Muscle of leg (tissue), 11 donors: ENCODE measurements around the gene GALNT9. TPM values are rescaled to one million over a fixed set of nuclear protein-coding genes. Genes with fewer than 3 reads are reported as not detected.

ENCODE experiments used
- DNase-seq: peaks from one replicate; pipeline ENCODE4 v3.0.0; 2013
- H3K27ac ChIP-seq: one replicate; pipeline ENCODE4 v1.5.1; 2013; ENCODE audit warnings: mild to moderate bottlenecking, low read length, control low read depth
- H3K27me3 ChIP-seq: one replicate; pipeline ENCODE4 v1.6.1; 2013; ENCODE audit warnings: low read length; ENCODE audit not compliant: control insufficient read depth, insufficient read depth
- H3K36me3 ChIP-seq: one replicate; pipeline ENCODE4 v1.6.1; 2013; ENCODE audit warnings: low read length; ENCODE audit not compliant: control insufficient read depth, insufficient read depth
- H3K4me1 ChIP-seq: one replicate; pipeline ENCODE4 v1.6.1; 2013; ENCODE audit warnings: low read length; ENCODE audit not compliant: control insufficient read depth, insufficient read depth
- H3K4me3 ChIP-seq: one replicate; pipeline ENCODE4 v1.5.1; 2013; ENCODE audit warnings: low read length, control low read depth
- H3K9me3 ChIP-seq: replicated peaks from 2 replicates; pipeline ENCODE4 v1.6.1; 2013; ENCODE audit warnings: low read depth, low read length; ENCODE audit not compliant: control insufficient read depth
- WGBS: methylation state at CpG from one replicate; pipeline ENCODE4 v1.1.5; 2013; ENCODE audit warnings: missing lambda C conversion rate; ENCODE audit not compliant: insufficient coverage; 5-methylcytosine and 5-hydroxymethylcytosine counted together
- polyA plus RNA-seq, 8 donors: library from polyadenylated mRNA; unstranded; fragments of 120-200 nt; gene quantifications; one replicate each; pipeline versions ENCODE4 v1.2.1 to v1.2.3, GENCODE V29; 2013; ENCODE audit warnings: inconsistent platforms in 1 of 8, low replicate concordance in 1 of 8; ENCODE audit not compliant: insufficient read length in 8 of 8, insufficient read depth in 1 of 8
- total RNA-seq: library from RNA; stranded (reverse); fragments of 120-200 nt; gene quantifications from one replicate; pipeline ENCODE4 v1.2.4, GENCODE V29; 2013

Gene GALNT9
- total and polyA plus RNA-seq, 9 donors, result 0.91 to 3.0 (median 2.0) TPM

DNA sequence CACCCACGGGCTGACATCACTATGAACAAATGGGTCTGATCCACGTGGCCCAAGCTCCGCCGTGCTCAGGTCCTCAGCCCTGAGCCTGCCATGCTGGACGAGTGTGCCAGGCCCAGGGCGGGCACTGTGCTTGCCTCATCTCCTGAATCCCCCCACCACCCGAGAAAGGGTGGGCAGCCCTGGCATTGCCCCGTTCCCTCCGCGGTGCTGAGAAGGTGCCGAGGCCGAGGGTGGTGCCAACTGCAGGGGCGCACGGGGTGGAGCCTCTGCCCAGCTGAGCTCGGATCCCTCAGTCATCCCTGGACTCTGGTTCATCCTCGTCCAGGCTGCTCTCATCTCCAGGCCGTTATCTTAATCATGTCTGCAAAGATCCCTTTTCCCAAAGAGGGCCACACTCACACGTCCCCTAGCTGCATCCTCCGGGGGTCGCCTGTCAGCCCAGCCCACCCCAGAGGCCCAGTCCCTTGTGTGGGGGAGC is 124.6 kb downstream of the GALNT9 start:
- H3K27ac ChIP-seq, result no peak overlapping the region
- peaks cover 16% of the 10 kb centered on the region for H3K4me1 ChIP-seq
- 43% methylated on average over 19 of the region's 20 CpGs for WGBS
- peaks cover 5% of the 10 kb centered on the region for H3K9me3 ChIP-seq
- no peak overlapping the region for H3K4me3 ChIP-seq
- H3K27me3 ChIP-seq, result peaks cover 58% of the 10 kb centered on the region
- H3K36me3 ChIP-seq, result no peaks in the 10 kb centered on the region
- no peak for DNase-seq

DNA sequence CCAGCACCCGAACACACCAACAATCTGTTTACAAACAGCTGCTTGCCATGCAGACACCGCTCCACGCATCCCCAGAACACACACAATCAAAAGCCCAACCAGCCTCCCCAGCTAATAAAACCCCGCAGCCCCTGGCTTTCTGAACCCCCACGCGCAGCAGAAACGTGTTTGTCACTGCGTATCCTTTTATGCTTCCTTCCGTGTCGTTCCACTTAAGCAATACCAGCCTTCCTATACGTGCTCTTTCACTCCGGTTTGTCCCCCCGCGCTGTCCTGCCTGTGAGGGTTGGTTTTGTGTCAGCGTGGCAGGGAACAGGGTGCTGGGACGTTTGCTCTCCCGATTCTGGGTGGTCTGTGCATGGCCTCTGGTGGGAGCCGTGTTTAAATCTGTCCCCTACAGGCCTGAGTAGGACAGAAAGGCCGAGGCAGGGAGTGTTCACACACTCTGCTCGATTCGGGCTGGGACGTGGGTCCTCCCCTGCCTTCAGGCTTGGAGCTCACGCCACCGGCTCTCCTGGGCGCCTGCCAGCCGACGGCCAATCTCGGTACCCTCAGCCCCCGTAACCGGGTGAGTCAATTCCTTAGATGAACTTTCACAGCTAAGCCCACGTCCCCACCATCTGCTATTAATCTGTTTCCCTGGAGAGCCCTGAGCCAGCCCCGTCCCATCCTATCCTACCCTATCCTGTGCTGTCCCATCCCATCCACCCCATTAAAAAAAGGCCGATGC is 125.2 kb downstream of the GALNT9 start:
- 19% methylated on average over 23 of the region's 33 CpGs for WGBS
- H3K27ac ChIP-seq, result no peak overlapping the region
- no peak overlapping the region for H3K4me3 ChIP-seq
- H3K9me3 ChIP-seq, result peaks cover 5% of the 10 kb centered on the region
- DNase-seq, result no peak
- no peaks in the 10 kb centered on the region for H3K36me3 ChIP-seq
- H3K4me1 ChIP-seq, result peaks cover 16% of the 10 kb centered on the region
- peaks cover 59% of the 10 kb centered on the region for H3K27me3 ChIP-seq

DNA sequence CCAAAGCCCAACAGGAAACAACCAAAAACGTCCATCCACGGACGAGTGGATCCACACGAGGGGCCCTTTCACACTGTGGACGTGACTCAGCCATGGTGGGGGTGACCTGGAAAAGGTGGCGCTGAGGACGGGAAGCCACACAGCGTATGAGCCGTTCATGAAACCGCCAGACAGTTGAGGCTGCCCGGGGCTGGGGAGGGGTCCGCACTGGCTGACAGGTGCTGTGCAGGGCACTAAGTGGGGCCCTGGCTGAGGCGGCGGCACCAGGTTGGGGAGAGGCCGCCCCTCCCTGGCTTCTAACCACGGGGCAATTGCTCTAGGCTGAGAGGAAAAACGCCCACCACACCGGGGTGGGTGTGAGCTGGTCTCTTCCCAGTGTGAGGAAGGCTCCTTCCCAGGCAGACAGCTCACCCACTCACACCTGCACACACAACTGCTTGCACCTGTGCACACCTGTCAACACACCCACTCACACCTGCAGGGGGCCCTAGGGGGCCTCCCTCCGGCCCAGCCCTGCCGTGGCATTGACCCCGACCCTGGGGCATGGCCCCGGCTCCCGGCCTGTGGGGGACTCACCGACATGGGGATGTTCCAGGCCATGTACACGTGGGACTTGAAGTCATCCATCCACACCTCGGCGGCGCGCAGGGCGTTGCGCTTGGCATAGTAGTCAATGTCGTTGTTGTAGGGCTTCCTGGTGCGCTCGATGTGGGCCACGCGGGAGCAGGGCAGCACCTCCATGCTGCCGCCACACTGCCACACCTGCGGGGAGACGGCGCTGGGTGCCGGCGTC is 126.3 kb downstream of the GALNT9 start:
- DNase-seq, result no peak
- 79% methylated on average over 37 of the region's 42 CpGs for WGBS
- H3K27me3 ChIP-seq, result peaks cover 57% of the 10 kb centered on the region
- no peaks in the 10 kb centered on the region for H3K9me3 ChIP-seq
- H3K4me1 ChIP-seq, result peaks cover 22% of the 10 kb centered on the region
- no peak overlapping the region for H3K27ac ChIP-seq
- H3K36me3 ChIP-seq, result no peaks in the 10 kb centered on the region
- no peak overlapping the region for H3K4me3 ChIP-seq

DNA sequence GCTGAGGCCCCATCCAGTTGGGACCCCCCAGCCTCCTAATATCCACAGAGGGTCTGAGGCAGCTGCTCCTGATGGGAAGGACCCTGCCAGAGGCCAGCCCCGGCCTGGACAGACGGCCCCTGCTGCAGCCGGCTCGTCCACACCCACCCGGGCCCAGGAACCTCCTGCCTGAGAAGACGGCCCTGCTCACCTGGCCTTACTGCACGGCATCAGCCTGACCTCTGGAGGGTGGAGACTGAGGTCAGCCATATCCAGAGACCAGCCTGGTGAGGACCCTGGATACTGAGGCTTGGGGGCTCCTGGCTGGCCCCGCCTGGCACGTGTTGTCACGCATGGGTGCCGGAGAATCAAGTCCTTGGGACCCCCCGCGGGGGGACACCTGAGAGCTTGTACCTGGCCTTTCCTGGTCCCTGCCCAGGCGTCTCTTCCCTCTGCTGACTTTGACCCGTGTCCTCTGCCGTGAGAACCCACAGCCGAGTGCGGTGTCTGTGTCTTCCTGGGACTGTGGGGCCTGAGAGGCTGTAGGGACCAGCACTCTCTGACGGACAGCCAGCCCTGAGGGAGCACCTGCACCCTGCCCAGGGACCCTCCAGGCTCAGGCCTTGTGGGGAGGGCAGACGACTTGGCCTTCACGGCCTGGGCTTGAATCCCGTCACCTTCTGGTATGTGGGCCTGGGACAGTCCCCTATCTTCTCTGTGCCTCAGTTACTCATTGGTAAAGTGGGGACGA is 127.8 kb downstream of the GALNT9 start:
- Histone ChIP-seq H3K4me3 (no peak overlapping the region), H3K9me3 (no peaks in the 10 kb centered on the region), H3K36me3 (no peaks in the 10 kb centered on the region), H3K27ac (no peak overlapping the region), H3K4me1 (peaks cover 37% of the 10 kb centered on the region), H3K27me3 (peaks cover 47% of the 10 kb centered on the region)
- no peak for DNase-seq
- 87% methylated on average over 23 of the region's 23 CpGs for WGBS

DNA sequence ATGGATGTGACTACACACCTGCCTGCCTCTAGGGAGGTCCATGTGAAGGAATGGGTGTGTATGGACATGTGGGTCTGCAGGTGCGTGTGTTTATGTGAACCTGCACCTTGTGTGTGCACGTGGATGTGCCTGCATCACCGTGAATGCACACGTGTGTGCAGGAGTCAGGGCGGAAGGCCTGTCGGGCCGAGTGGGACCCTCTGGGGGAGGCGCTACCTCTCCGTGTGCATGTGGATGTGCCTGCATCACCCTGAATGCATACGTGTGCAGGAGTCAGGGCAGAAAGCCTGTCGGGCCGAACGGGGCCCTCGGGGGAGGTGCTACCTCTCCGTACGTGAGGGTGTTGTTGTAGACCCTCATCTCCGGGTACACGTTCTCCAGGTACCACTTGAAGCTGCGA is 128.6 kb downstream of the GALNT9 start:
- Histone ChIP-seq H3K27me3 (peaks cover 42% of the 10 kb centered on the region), H3K36me3 (no peaks in the 10 kb centered on the region), H3K9me3 (no peaks in the 10 kb centered on the region), H3K4me1 (peaks cover 44% of the 10 kb centered on the region), H3K4me3 (no peak overlapping the region), H3K27ac (no peak overlapping the region)
- no peak for DNase-seq
- 91% methylated on average over 19 of the region's 19 CpGs for WGBS

DNA sequence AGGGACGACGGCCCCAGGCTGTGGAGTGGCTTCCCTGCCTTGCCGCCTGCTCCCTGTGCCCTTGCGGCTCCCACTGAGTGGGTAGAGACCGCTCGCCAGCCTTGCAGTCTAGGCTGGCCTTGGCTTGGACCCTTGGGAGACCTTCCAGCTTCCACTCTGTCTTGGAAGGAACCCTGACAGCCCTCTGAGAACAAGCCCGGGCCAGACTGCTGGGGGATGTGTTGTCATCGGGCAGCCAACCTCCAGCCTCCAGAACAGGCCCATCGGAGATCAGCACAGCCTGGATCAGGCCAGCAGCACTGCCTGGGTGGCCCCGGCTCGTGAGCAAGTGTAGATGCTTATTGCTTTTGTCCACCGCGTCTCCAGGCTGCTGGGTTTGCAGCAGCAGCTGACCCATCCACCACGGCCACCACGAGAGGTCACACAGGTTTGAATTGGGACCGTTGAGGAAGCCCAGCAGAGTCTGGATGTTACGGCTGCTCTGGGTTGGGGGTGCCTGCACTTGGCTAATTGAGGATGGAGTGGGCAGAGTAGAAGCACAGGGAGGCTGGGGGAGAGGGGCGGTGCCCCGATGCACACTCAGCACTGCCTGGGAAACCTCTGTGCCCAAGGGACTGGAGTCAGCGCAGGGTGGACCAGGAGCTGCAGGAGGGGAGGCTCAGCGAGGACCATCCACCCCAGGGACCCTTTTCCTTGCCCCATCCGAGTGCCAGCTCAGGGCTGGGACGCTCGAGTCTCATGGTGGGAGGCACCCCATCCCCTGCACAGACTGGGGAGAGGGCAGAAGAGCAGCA is 129.7 kb downstream of the GALNT9 start:
- H3K27ac ChIP-seq, result no peak overlapping the region
- H3K4me3 ChIP-seq, result no peak overlapping the region

DNA sequence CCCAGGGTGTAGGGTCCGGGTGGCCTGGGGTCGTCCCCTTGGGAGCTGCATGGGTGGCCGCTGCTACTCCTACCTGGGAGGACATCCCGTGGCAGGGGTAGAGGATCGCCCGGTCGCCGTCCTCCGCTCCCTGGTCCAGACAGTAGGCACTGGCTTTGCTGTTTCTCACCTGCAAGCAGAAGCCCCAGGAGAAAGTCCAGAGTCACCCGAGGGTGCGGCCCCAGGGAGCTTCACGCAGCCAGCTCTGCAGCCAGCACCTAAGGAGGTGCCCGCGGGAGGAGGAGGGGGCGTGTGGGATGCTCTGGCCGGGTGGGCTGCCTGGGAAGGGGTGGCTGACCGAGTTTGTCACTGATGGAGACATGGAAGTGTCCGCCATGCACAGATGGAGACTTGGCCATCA is 130.3 kb downstream of the GALNT9 start:
- H3K9me3 ChIP-seq, result peaks cover 3% of the 10 kb centered on the region
- H3K27me3 ChIP-seq, result peaks cover 28% of the 10 kb centered on the region
- no peaks in the 10 kb centered on the region for H3K36me3 ChIP-seq
- no peak overlapping the region for H3K4me3 ChIP-seq
- no peak overlapping the region for H3K27ac ChIP-seq
- no peak for DNase-seq
- 75% methylated on average over 18 of the region's 18 CpGs for whole genome bisulfite sequencing
- peaks cover 32% of the 10 kb centered on the region for H3K4me1 ChIP-seq

More for the DNA sequence above, 129.7 kb downstream of the GALNT9 start:
- peaks cover 36% of the 10 kb centered on the region for H3K4me1 ChIP-seq
- no peaks in the 10 kb centered on the region for H3K36me3 ChIP-seq
- no peak for DNase-seq
- H3K9me3 ChIP-seq, result no peaks in the 10 kb centered on the region
- peaks cover 31% of the 10 kb centered on the region for H3K27me3 ChIP-seq
- WGBS, result 71% methylated on average over 22 of the region's 24 CpGs

DNA sequence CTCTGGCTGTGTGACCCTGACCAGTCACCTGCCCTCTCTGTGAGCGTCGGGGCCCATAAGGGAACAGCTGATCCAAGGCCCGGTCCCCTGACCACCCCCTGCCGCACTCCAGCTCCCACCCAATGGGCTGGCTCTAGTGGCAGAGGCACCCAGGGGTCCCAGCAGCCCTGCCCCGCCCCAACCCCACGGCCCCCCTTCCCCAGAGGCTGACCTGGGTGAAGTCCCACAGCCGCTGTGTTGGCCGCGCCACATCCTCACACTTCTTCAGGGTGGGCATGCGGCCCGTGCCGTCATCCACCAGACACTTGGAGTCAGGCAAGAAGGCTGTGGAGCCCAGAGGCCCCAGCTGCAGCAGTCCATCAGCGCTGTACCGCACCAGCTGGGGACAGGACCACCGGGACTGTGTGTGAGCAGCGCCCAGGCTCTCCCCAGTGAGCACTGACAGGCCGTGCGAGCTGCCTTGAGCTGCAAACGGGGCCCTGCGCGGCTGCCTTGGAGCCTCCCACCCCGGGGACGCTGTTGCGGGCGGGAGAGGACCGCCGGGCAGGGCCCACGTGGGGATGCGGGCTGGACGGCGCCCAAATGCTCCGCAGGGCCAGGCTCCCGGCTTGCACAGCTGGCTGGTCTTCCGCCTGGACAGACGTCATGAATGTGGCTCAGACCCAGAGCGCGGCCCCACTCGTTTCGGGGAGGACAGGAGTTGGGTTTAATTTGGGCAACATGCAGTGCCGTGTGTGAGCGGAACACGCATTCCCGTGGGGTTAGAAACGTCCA is 131.6 kb downstream of the GALNT9 start:
- WGBS, result 58% methylated on average over 36 of the region's 44 CpGs
- Histone ChIP-seq H3K27me3 (peaks cover 22% of the 10 kb centered on the region), H3K9me3 (peaks cover 12% of the 10 kb centered on the region), H3K36me3 (no peaks in the 10 kb centered on the region), H3K27ac (no peak overlapping the region), H3K4me3 (no peak overlapping the region), H3K4me1 (peaks cover 32% of the 10 kb centered on the region)
- peak; percentile 69 for DNase-seq

DNA sequence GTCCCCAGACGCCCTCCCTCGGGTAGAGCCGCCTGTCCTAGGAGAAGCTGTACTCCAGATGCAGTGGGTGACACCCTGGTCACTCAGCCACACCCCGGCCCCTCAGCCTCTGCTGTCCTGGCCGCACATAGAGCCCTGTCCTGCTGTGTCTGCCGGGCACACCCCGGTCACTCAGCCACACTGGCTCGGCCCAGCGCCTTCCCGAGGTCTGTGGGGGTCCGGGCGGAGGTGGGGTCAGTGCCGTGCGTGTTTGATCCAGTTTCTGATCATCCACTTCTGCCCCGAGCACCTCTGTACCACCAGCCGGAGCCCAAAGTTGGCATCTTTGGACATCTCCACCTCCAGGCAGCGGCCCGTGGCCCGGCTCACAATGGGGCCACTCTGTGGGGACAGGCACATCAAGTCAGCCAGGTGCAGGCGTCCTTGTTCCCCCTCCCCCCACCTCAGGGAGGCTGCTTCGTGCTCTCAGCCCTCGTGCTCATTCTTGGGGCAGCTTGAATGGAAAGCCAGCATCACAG is 132.5 kb downstream of the GALNT9 start:
- H3K27ac ChIP-seq, result no peak overlapping the region
- peaks cover 12% of the 10 kb centered on the region for H3K9me3 ChIP-seq
- no peak overlapping the region for H3K4me3 ChIP-seq
- 78% methylated on average over 22 of the region's 22 CpGs for WGBS
- DNase-seq, result no peak
- no peaks in the 10 kb centered on the region for H3K36me3 ChIP-seq
- H3K27me3 ChIP-seq, result peaks cover 25% of the 10 kb centered on the region
- peaks cover 32% of the 10 kb centered on the region for H3K4me1 ChIP-seq
